COLO829 (cell line): ENCODE data around the gene SLC6A3.
"Not testable (repeated sequence)": the region's sequence is repeated elsewhere in the genome, so short reads cannot be mapped to it uniquely, and the experiment has no call there.

Experiments
- DNase-seq: peaks from one replicate; pipeline ENCODE4 v3.0.0; 2012; ENCODE audit warnings: low spot score

Gene SLC6A3

DNA sequence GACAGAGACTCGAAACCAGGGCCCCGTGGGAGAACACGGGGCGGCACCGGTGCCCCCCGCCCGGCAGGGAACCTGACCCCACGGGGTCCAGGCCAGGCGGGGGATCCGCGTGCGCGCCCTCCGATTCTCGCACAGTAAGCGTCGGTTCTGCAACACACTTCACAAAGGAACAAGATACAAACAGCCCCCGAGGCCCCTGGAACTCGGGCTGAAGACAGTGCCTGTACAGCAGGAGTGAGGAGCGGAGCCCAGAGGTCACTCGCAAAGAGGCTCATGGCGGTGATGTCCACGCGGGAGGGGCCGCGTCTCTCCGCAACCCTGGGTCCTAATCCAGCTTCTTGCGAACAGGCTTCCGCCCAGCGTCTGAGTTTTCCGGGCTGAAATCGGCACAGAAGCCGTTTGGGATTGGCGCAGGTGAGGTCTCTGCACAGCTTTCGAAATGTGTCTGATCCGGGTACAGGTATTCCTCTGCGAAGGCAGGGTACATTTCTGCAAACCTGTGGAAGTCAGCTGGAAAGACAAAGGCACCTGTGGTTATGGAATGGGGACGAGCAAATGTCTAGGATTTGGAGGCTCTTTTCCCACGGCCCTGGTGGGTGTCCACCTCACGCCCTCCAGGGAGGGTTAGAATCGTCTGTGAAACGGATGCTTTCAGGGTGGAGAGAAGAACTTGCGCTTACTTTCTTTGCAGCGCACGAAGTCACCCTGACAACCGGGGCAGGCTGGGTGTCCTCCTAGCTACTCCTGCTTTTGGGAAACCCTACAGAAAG is 18.3 kb upstream of the SLC6A3 start:
- DNase-seq = no peak

DNA sequence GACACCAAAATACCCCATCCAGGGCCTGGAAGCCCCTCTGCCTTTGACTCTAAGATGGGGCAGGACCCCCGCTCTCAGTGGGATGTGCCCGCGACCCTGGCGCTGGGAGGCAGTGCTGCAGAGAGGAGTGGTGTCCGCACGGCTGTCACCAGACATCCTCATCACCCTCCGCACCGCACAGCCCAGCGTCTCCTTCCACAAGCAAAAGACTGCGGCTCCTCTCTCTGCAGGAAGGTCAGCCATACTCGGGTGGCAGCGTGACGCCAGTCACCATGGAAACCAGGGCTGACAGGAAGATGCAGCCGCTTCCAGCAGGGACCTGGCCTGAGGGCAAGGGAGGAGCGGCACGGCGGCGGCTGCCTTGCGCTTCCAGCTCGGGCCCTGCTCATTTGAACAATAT is 17.1 kb upstream of the SLC6A3 start:
- DNase-seq = no peak

- no peak for DNase-seq
Measured at GRCh38 chr5:1461396-1461795, 16.2 kb upstream of the SLC6A3 start.

DNA sequence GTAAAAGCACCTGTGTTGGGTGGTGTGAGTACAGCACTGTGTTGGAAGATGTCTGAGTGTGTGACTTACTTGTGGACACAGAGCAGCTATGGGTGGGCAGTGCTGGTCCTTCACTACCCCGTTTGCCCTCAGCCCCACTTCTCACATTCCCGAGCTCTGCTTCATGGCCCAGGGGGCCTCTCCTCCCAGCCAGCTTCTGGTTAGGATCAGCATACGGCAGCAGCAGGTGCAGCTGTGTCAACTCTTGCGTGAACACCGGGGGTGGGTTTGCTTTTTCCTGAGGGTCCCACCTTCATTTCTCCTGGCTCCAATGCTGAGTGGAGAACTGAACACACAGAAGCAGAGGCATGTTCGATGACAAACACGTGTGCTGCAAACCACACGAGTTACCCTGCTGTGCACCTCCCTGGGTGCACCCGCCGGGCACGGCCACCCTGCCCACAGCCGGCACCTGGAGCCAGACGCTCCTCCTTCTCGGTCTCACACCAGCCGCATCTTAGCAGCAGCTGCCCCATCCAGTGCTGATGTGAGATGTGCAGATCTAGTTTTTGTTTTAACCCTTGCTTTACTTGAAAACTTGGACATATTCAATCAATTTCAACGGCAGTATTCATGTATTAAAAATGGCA is 14.9 kb upstream of the SLC6A3 start:
- no peak for DNase-seq

DNA sequence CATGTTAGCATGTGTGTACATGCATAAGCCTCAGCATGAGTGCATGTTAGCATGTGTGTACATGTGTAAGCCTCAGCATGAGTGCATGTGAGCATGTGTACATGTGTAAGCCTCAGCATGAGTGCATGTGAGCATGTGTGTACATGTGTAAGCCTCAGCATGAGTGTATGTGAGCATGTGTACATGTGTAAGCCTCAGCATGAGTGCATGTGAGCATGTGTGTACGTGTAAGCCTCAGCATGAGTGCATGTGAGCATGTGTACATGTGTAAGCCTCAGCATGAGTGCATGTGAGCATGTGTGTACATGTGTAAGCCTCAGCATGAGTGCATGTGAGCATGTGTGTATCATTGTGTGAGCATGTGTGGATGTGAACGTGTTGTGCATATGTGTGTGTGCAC is 14.2 kb upstream of the SLC6A3 start:
- not testable (repeated sequence) for DNase-seq

DNA sequence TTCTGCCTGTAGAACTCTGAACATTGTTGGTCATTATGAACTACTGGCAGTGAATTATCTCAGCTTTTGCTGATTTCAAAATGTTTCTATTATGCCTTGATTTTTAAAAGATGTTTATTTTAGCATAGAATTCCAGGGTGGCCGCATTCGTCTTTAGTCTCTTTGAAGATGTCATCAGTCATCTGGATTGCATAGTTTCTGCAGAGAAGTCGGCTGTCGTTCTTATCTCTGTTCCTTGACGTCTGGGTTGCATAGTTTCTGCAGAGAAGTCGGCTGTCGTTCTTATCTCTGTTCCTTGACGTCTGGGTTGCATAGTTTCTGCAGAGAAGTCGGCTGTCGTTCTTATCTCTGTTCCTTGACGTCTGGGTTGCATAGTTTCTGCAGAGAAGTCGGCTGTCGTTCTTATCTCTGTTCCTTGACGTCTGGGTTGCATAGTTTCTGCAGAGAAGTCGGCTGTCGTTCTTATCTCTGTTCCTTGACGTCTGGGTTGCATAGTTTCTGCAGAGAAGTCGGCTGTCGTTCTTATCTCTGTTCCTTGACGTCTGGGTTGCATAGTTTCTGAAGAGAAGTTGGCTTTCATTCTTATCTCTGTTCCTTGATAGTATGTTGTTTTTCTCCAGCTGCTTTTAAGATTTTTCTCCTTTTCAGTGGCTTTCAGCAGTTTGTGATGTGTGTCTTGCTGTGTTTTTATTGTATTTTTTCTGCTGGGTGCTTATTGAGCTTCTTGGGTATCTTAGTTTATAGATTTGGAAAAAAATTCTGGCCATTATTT is 11.1 kb upstream of the SLC6A3 start:
- DNase-seq = not testable (repeated sequence)

DNA sequence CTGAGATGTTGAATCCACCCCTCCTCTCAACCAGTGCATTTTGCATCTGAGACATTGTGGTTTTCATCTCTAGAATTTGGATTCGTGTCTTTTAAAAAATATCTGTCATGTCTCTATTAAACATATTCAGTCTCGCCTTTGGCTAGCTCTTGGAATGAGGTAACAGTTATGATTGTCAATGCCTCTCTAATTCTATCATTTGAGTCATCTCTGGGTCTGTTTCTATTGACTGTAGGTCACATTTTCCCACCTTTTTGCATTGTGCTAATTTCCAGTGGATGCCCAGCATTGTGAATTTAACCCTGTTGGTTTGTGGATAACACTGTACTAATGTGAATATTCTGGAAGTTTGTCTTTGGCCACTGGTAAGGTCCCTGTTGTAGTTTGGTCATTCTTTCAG is 8.4 kb upstream of the SLC6A3 start:
- no peak for DNase-seq

GRCh38 chr5:1449081-1449630 is 3.9 kb upstream of the SLC6A3 start:
- DNase-seq = no peak

DNA sequence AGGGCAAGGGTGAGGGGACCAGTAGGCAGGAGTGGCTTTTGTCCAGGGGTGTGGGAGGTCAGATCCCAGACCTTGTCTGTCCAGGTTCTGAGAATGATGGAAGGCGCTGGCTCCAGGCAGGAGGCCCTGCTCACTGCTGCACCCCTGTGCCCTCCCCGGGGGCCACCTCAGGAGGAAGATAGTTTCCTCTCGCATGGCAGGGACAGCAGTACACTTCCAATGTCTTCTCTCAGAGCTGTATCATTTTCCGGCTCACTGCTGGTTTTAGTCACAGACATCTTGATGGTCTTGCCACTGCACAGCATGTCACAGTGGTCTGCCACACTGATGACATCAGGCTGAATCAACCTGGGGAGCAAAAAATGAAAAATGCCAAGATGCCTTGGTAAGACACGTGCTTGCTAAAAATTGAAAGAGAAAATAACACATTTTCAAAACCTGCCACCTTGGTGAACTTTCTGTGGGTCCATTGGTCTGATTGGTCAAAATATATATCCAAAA is 3.3 kb upstream of the SLC6A3 start:
- no peak for DNase-seq

GRCh38 chr5:1447671-1448361 is 2.6 kb upstream of the SLC6A3 start:
- no peak for DNase-seq

DNA sequence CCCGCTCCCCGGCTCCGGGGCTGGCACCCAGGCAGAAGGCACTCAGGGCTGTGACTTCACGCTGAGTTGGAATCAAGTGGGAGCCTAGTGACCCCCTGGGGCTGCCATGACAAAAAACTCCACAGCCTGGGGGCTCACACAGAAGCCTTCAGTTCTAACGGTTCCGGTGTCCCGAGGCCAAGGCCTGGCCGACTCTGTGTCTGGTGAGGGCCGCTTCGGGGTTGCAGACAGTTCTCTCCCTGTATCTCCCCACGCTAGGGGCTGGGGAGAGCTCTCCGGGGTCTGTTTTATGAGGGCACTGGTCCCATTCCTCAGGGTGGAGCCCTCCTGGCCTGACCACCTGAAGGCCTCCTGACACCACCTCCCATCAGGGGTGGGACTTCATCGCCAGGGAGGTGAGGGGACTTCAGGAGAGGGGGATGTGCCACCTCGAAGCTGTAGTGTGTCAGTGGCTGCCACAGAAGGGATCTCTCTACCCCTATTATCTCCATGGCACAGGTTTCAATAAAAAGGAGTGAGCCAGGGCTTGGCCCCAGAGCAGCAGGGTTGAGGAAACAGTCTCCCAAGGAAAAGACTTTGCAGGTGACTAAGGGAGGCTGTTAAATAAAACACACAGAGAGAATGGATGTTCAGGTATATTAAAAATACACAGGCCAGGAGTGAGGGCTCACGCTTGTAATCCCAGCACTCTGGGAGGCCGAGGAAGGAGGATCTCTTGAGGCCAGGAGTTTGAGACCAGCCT is 1.5 kb upstream of the SLC6A3 start:
- no peak for DNase-seq

DNA sequence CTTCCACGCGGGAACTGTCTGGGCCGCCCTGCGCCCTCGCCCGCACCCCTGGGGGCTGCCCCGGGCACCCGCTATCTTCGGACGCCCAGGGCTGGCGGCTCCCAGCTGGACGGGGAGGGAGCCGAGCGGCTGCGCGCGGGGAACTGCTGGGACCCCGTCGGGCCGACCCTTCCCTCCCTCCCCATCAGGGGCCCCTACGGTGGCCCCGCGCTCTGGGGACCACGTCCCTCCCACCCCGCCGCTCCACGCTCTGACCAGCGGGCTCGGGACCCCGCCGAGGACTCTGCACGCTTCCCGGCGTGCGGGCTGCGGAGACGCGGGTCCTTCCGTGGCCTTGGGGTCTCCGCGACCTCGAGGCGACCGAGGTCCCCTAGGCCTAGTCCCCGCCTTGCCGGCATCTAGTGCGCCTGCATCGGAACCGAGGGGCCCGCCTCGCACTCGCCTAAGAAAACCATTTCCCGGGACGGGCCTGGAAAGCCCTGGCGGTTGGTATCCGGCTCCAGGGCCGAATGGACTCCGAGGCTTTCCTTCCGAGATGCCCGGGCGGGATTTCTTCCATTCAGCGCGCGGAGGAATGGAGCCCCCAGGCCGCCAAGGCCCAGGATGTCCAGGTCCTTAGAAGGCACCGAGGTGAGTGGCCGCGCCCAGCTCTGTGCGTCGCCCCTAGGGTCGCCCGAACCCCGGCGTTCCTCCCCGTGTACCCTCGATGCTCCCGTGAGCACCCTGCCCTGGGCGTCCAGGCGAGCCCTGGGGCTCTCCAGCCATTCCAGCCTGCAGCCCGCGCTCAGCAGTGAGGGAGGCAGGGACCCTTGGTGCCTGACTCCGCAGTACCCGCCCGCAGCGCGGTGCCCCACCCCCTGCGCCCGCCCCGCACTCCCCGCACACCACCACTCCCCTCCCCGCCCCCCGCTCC is 705 bp upstream of the SLC6A3 start:
- no peak for DNase-seq

DNA sequence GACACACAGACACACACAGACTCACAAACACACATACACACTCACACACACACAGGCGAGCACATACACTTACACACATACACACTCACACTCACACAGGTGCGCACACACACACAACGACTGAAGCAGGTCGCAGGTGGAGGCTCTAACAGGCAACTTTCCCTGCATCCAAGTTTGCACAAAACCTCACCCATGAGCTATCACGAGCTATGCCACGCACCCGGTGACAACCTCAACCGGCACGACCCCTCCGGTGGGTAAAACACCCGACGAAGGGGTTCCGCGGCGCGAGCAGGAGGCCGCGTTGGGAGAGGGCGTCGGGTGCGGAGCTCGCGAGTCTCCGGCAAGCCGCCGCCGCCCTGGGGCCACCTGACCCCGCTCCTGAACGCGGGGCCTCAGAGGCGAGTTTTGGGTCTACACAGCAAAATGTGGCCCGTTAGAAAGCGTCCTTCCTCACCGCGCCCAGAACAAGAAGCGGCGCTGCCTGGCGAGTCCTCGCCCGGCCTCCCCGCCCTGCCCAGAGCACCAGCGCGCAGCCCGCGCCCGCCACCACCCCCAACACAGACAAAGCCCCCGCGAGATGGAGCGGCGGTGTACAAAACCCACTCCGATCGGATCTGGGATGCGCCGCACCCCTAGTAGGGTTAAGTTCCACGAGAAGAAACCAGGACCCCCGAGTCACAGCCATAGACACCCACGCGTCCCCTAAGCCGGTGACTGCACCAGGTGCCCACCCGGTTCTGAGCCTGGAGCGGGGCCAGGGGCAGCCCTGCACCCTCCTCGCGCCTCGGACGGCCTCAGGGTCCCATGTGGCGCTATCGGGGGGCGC is 665 bp downstream of the SLC6A3 start:
- DNase-seq = no peak

- DNase-seq = no peak
Measured at GRCh38 chr5:1443991-1444360, 1.3 kb downstream of the SLC6A3 start.

DNA sequence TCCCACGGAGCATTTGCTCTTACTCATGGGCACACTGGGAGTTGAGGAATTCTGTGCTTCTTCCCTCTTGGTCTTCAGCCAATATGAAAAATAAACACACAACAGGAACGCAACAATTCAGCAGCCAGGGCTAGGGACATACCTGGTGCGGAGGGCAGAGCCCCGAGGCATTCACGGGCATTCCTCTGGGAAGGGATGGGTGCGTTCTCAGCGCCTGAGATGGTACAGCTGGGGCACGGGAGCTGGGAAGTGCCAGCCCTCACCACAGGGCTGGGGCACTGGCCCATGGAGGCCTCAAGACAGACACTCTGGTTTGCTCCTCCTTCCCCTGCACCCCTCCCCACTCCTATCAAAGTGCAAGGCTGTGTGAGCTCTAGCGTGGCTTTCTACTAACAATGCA is 2.1 kb downstream of the SLC6A3 start:
- no peak for DNase-seq

DNA sequence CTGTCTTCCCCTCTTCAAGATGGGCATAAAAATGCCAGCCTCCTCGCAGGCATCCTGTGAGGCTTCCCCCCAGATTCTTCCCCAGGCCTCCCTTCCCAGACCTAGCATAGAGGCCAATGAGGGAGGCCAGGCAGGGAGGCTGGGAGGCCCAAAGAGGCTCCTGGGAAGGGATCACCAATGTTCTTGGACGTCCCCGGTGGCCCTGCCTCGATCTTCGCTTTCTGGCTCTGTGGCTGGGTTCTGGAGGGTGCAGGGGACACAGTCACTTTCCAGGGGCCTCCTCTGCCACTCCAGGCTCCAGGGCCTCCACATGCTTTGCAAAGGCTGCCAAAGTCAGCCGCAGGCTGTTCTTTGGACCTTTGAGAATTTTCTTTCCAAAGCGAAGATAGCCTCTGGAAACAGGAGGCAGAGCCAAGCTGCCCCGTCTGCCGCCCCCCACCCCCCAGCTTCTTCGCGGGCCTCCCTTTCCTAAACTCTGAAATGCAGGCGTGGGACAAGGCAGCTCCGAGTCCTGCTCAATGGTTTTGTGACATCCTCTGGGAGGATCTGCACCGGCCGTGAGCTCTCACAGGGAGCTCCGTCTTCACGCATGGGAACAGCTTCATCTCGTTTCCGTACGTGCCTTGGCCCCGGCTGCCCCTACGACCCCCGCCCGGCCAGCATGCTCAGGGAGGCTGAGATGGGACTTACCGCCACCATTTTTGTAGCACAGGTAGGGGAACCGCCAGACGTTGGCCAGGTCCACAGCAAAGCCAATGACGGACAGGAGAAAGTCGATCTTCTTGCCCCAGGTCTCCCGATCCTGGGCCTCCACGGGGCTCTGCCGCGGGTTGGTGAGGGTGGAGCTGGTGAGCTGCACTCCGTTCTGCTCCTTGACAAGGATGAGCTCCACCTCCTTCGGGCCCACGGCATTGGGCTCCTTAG is 2.8 kb downstream of the SLC6A3 start:
- no peak for DNase-seq

- DNase-seq = no peak
Measured at GRCh38 chr5:1441166-1441865, 3.9 kb downstream of the SLC6A3 start.

DNA sequence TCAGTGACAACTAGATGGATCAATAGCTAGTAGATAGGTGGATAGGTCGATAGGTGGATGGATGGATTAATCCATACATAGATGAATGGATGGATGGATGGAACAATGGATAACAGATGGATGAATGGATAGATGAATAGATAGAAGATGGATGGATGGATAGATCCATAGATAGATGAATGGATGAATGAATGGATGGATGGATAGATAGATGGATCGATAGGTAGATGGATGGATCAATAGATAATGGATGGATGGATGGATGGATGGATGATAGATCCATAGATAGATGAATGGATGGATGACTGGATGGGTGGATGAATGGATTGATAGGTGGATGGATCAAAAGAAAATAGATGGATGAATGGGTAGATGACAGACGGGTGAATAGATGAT is 5.1 kb downstream of the SLC6A3 start:
- no peak for DNase-seq
